ENCODE data around the gene SCTR.

- no peak for TF ChIP-seq CTCF (conservative IDR thresholded peaks at IDR 0.05; ENCODE audit: low read depth, low read length)
- TF ChIP-seq EZH2phosphoT487 (IDR thresholded peaks at IDR 0.05; ENCODE audit: borderline replicate concordance, low read length), result no peak
- TF ChIP-seq EZH2 (IDR thresholded peaks at IDR 0.05; ENCODE audit: low read length, unreplicated experiment), result no peak
Observed at GRCh38 chr2:119468154-119468955, 55.9 kb downstream of the SCTR start.
